Mesendoderm (in vitro differentiated cells): ENCODE measurements around the gene NDUFB2.
A peak's percentile ranks its signal among the peaks of the same experiment; 100 is the strongest.
"Not testable (repeated sequence)": the region's sequence is repeated elsewhere in the genome, so short reads cannot be mapped to it uniquely, and the experiment has no call there.

ENCODE experiments used
- DNase-seq: peaks from one replicate; pipeline ENCODE4 v3.0.0; 2013
- H2AK5ac ChIP-seq: 2 replicates; pipeline ENCODE4 v1.6.1; 2013; ENCODE audit warnings: low read length, inconsistent platforms
- H2BK120ac ChIP-seq: 2 replicates; pipeline ENCODE4 v1.6.1; 2013; ENCODE audit warnings: low read depth, mild to moderate bottlenecking, low read length, moderate library complexity, mixed read lengths
- H2BK15ac ChIP-seq: replicated peaks from 2 replicates; pipeline ENCODE4 v1.6.1; 2013; ENCODE audit warnings: low read depth, mild to moderate bottlenecking, moderate library complexity
- H2BK5ac ChIP-seq: 2 replicates; pipeline ENCODE4 v1.6.1; 2013; ENCODE audit warnings: low read length, inconsistent platforms
- H3K18ac ChIP-seq: 2 replicates; pipeline ENCODE4 v1.6.1; 2013; ENCODE audit warnings: mild to moderate bottlenecking, low read length, mixed read lengths
- H3K23ac ChIP-seq: one replicate; pipeline ENCODE4 v1.6.1; 2013; ENCODE audit warnings: low read length
- H3K27ac ChIP-seq: 2 replicates; pipeline ENCODE4 v1.5.1; 2013; ENCODE audit warnings: low read depth, mild to moderate bottlenecking, inconsistent platforms, low read length, moderate library complexity
- H3K27me3 ChIP-seq: 2 replicates; pipeline ENCODE4 v1.6.1; 2013; ENCODE audit warnings: low read length, control low read depth, mild to moderate bottlenecking, inconsistent platforms; ENCODE audit not compliant: insufficient read depth, poor library complexity
- H3K36me3 ChIP-seq: 2 replicates; pipeline ENCODE4 v1.6.1; 2013; ENCODE audit warnings: low read length, inconsistent platforms; ENCODE audit not compliant: control insufficient read depth, insufficient read depth
- H3K4ac ChIP-seq: one replicate; pipeline ENCODE4 v1.6.1; 2013; ENCODE audit warnings: low read depth, mild to moderate bottlenecking, low read length, moderate library complexity
- H3K4me1 ChIP-seq: 2 replicates; pipeline ENCODE4 v1.6.1; 2013; ENCODE audit warnings: low read depth, low read length, inconsistent platforms; ENCODE audit not compliant: control insufficient read depth
- H3K4me2 ChIP-seq: 2 replicates; pipeline ENCODE4 v1.6.1; 2013; ENCODE audit warnings: low read length
- H3K4me3 ChIP-seq: 2 replicates; pipeline ENCODE4 v1.5.1; 2013; ENCODE audit warnings: mild to moderate bottlenecking, low read length
- H3K56ac ChIP-seq: one replicate; pipeline ENCODE4 v1.6.1; 2013; ENCODE audit warnings: low read length
- H3K79me1 ChIP-seq: 2 replicates; pipeline ENCODE4 v1.6.1; 2013; ENCODE audit warnings: low read length, inconsistent platforms
- H3K79me2 ChIP-seq: 2 replicates; pipeline ENCODE4 v1.6.1; 2013; ENCODE audit warnings: mild to moderate bottlenecking, low read length; ENCODE audit not compliant: control insufficient read depth, insufficient read depth
- H3K9ac ChIP-seq: 2 replicates; pipeline ENCODE4 v1.6.1; 2013; ENCODE audit warnings: low read length, inconsistent platforms
- H4K5ac ChIP-seq: one replicate; pipeline ENCODE4 v1.6.1; 2013; ENCODE audit warnings: low read length
- H4K8ac ChIP-seq: one replicate; pipeline ENCODE4 v1.6.1; 2013; ENCODE audit warnings: low read depth, mild to moderate bottlenecking, control low read depth, low read length, moderate library complexity
- WGBS: extraction: QIAGEN DNeasy Blood & Tissue Kit; methylation state at CpG from one replicate; pipeline ENCODE4 v1.1.7; 2013; ENCODE audit warnings: low lambda C conversion rate, missing lambda C conversion rate; ENCODE audit not compliant: insufficient coverage; ENCODE audit errors: extremely low coverage; 5-methylcytosine and 5-hydroxymethylcytosine counted together

The NDUFB2 gene

GRCh38 chr7:140673774-140674155 lies 22.7 kb upstream of the NDUFB2 start:
- H3K79me2 ChIP-seq, result no peaks in the 10 kb centered on the region
- no peak overlapping the region for H3K23ac ChIP-seq
- no peak overlapping the region for H3K18ac ChIP-seq
- WGBS, result no CpG with 5 or more reads among the region's 18 CpGs
- no peaks in the 10 kb centered on the region for H3K27me3 ChIP-seq
- H2AK5ac ChIP-seq, result no peak overlapping the region
- no peak overlapping the region for H2BK5ac ChIP-seq
- no peak overlapping the region for H3K4ac ChIP-seq
- H3K4me2 ChIP-seq, result peak overlapping the region; percentile 74
- H3K4me1 ChIP-seq, result no peaks in the 10 kb centered on the region
- H3K9ac ChIP-seq, result peak overlapping the region; percentile 13
- H4K8ac ChIP-seq, result no peak overlapping the region
- H2BK15ac ChIP-seq, result no peak overlapping the region
- peak overlapping the region; percentile 77 for H3K56ac ChIP-seq
- no peak overlapping the region for H3K27ac ChIP-seq
- H2BK120ac ChIP-seq, result no peak overlapping the region
- no peaks in the 10 kb centered on the region for H3K36me3 ChIP-seq
- no peak overlapping the region for H4K5ac ChIP-seq
- H3K79me1 ChIP-seq, result no peaks in the 10 kb centered on the region
- DNase-seq, result no peak
- H3K4me3 ChIP-seq, result no peak overlapping the region

DNA sequence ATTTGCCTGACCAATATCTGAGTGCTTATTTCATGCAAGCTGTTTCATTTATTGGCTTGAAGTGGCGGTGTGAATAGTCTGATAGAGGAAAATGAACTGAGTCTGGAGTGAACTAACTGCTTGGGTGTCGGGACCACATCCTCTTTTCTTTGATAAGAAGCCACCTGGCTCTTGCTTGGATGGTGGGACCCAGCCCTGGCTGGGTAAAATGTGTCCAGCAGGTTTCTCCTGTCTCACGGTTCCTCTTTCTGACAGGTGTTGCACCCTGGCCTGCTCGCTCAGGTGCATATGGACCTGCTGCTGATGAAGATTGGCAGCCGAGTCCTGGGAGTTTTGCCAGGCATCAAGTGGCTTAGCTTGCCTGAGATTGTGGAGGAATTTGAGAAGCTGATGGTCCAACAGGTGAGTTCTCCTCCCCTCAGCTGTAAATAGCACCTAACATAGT lies 22.1 kb upstream of the NDUFB2 start:
- Histone ChIP-seq H2BK15ac (no peak overlapping the region), H3K4me3 (no peak overlapping the region), H3K4ac (no peak overlapping the region), H3K27me3 (no peaks in the 10 kb centered on the region), H3K79me2 (no peaks in the 10 kb centered on the region), H3K9ac (no peak overlapping the region), H3K56ac (no peak overlapping the region), H3K36me3 (no peaks in the 10 kb centered on the region), H3K23ac (no peak overlapping the region), H2BK120ac (no peak overlapping the region), H3K79me1 (no peaks in the 10 kb centered on the region), H3K18ac (no peak overlapping the region), H4K8ac (no peak overlapping the region), H4K5ac (no peak overlapping the region), H3K27ac (no peak overlapping the region), H2AK5ac (no peak overlapping the region), H2BK5ac (no peak overlapping the region), H3K4me1 (no peaks in the 10 kb centered on the region), H3K4me2 (no peak overlapping the region)
- WGBS, result no CpG with 5 or more reads among the region's 5 CpGs
- DNase-seq, result no peak

DNA sequence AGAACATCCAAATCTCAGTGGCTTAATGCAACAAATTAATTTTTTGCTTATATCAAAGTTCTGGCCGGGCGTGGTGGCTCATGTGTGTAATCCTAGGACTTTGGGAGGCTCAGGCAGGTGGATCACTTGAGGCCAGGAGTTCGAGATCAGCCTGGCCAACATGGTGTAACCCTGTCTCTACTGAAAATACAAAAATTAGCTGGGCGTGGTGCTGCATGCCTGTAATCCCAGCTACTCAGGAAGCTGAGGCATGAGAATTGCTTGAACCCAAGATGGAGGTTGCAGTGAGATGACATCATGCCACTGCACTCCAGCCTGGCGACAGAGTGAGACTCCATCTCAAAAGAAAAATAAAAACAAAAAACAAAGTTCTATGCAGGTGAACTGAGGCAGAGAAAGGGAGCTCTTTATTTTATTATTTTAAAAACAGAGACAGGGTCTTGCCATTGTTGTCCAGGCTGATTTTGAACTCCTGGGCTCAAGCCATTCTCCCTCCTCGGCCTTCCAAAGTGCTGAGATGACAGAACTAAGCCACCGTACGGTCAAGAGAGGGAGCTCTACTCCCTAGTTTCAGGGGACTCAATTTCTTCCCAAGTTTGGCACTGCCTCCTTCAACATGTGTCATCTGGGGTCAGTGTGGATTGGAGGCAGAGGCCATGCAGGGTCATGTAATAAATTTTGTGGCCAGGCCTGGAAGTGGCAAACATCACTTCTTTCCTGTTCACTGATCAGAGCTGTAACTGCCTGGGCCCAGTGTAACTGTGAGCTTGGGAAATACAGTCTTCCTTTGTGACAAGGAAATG lies 21.4 kb upstream of the NDUFB2 start:
- no peak overlapping the region for H3K4me3 ChIP-seq

DNA sequence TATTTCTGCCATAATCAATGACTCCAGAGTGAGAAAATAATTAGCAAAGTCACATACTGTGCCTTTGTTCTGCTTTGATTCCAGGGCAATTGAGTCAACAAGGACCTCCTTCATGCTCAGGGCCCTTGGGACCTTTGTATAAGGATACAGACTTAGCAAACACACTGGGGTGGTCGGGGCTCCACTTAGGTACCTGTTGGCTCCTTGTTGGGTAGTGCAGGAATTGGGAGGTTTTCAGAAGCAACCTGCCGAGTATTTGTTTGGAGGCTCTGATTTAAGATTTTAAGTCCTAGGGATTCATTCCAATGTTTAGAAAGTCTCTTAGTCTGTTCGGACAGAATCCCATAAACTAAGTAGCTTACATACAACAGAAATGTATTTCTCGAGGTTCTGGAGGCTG lies 20.8 kb upstream of the NDUFB2 start:
- no peak overlapping the region for H3K4me2 ChIP-seq
- H3K27ac ChIP-seq, result no peak overlapping the region
- H3K79me1 ChIP-seq, result no peaks in the 10 kb centered on the region
- no peaks in the 10 kb centered on the region for H3K79me2 ChIP-seq
- no peak overlapping the region for H2BK120ac ChIP-seq
- H3K4me3 ChIP-seq, result no peak overlapping the region
- no peak overlapping the region for H4K8ac ChIP-seq
- H3K18ac ChIP-seq, result no peak overlapping the region
- no peak overlapping the region for H2BK5ac ChIP-seq
- no peak overlapping the region for H3K9ac ChIP-seq
- no peak overlapping the region for H2AK5ac ChIP-seq
- no CpG with 5 or more reads among the region's 4 CpGs for WGBS
- DNase-seq, result no peak
- H3K4me1 ChIP-seq, result no peaks in the 10 kb centered on the region
- no peak overlapping the region for H3K23ac ChIP-seq
- H3K4ac ChIP-seq, result no peak overlapping the region
- no peak overlapping the region for H4K5ac ChIP-seq
- no peak overlapping the region for H3K56ac ChIP-seq
- no peaks in the 10 kb centered on the region for H3K36me3 ChIP-seq
- no peaks in the 10 kb centered on the region for H3K27me3 ChIP-seq
- no peak overlapping the region for H2BK15ac ChIP-seq

More for the DNA sequence above, 21.4 kb upstream of the NDUFB2 start:
- H3K18ac ChIP-seq, result no peak overlapping the region
- H3K79me1 ChIP-seq, result no peaks in the 10 kb centered on the region
- no peak overlapping the region for H4K5ac ChIP-seq
- H2BK120ac ChIP-seq, result no peak overlapping the region
- H3K23ac ChIP-seq, result no peak overlapping the region
- no peak overlapping the region for H2BK5ac ChIP-seq
- H3K4ac ChIP-seq, result no peak overlapping the region
- no peaks in the 10 kb centered on the region for H3K36me3 ChIP-seq
- no peak overlapping the region for H3K27ac ChIP-seq
- WGBS, result no CpG with 5 or more reads among the region's 8 CpGs
- no peak overlapping the region for H3K4me2 ChIP-seq
- no peaks in the 10 kb centered on the region for H3K79me2 ChIP-seq
- peak; percentile 81 for DNase-seq
- no peak overlapping the region for H3K9ac ChIP-seq
- H2AK5ac ChIP-seq, result no peak overlapping the region
- H3K56ac ChIP-seq, result no peak overlapping the region
- H4K8ac ChIP-seq, result no peak overlapping the region
- H3K27me3 ChIP-seq, result no peaks in the 10 kb centered on the region
- H3K4me1 ChIP-seq, result no peaks in the 10 kb centered on the region
- H2BK15ac ChIP-seq, result no peak overlapping the region

- H3K23ac ChIP-seq, result no peak overlapping the region
- no peak overlapping the region for H2BK120ac ChIP-seq
- H3K79me1 ChIP-seq, result no peaks in the 10 kb centered on the region
- DNase-seq, result no peak
- no peak overlapping the region for H3K4me3 ChIP-seq
- no peak overlapping the region for H3K9ac ChIP-seq
- no peak overlapping the region for H3K18ac ChIP-seq
- H2BK5ac ChIP-seq, result no peak overlapping the region
- H3K4ac ChIP-seq, result no peak overlapping the region
- H3K4me2 ChIP-seq, result no peak overlapping the region
- no peak overlapping the region for H3K27ac ChIP-seq
- no peaks in the 10 kb centered on the region for H3K36me3 ChIP-seq
- H3K56ac ChIP-seq, result no peak overlapping the region
- H3K79me2 ChIP-seq, result no peaks in the 10 kb centered on the region
- H2AK5ac ChIP-seq, result no peak overlapping the region
- H4K8ac ChIP-seq, result no peak overlapping the region
- H4K5ac ChIP-seq, result no peak overlapping the region
- no peaks in the 10 kb centered on the region for H3K4me1 ChIP-seq
- no CpG with 5 or more reads among the region's 3 CpGs for WGBS
- no peak overlapping the region for H2BK15ac ChIP-seq
- no peaks in the 10 kb centered on the region for H3K27me3 ChIP-seq
These were observed 20.2 kb upstream of the NDUFB2 start for GRCh38 chr7:140676306-140676705.

GRCh38 chr7:140676956-140677355 lies 19.6 kb upstream of the NDUFB2 start:
- H3K18ac ChIP-seq, H4K8ac ChIP-seq, H3K36me3 ChIP-seq, H3K79me2 ChIP-seq, H3K4me2 ChIP-seq, H3K4me3 ChIP-seq, H3K79me1 ChIP-seq, H2BK15ac ChIP-seq, H3K27ac ChIP-seq, H3K4me1 ChIP-seq, H3K9ac ChIP-seq, H2BK120ac ChIP-seq, H3K27me3 ChIP-seq, H2BK5ac ChIP-seq, H4K5ac ChIP-seq, H3K4ac ChIP-seq, H3K56ac ChIP-seq, DNase-seq, H3K23ac ChIP-seq, H2AK5ac ChIP-seq: not testable (repeated sequence)
- no CpG with 5 or more reads among the region's 11 CpGs for WGBS
